ENCODE data around the gene ITPR2.

The ITPR2 gene

GRCh38 chr12:26373606-26374495, 459.1 kb downstream of the ITPR2 start:
- H3K27ac ChIP-seq (ENCODE audit: low read depth, low read length): no peak overlapping the region
- no peaks in the 10 kb centered on the region for H3K9me3 ChIP-seq (ENCODE audit: control insufficient read depth, insufficient read depth, low read length)
- no peaks in the 10 kb centered on the region for H3K27me3 ChIP-seq (ENCODE audit: control insufficient read depth, insufficient read depth, low read length)
- H3K4me3 ChIP-seq (ENCODE audit: low read depth, low read length): no peak overlapping the region
- H3K4me1 ChIP-seq (ENCODE audit: control insufficient read depth, insufficient read depth, low read length): no peaks in the 10 kb centered on the region
- no peaks in the 10 kb centered on the region for H3K36me3 ChIP-seq (ENCODE audit: control insufficient read depth, insufficient read depth, low read length)
- no peak overlapping the region for H3K9ac ChIP-seq (ENCODE audit: low read depth, low read length)

DNA sequence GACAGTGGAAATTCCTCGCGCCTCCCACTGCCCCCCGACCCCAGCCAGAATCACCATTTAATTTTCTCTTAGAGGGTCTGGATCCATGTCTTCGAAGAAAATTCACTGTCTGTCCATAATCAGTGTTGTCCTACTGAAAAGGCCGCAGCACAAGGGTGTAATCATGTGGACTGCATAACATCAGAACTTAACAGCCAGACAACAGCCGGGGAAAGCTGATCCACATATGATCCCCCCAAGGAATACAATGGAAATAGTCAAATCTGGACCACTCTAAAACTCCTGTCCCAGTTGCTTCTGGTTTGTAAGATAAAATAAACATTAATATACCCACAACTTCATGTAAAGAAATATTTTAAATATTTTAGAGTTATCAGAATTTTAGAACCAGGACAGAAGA, 460.1 kb downstream of the ITPR2 start:
- no peaks in the 10 kb centered on the region for H3K27me3 ChIP-seq (ENCODE audit: control insufficient read depth, insufficient read depth, low read length)
- H3K4me3 ChIP-seq (ENCODE audit: low read depth, low read length): no peak overlapping the region
- no peak overlapping the region for H3K27ac ChIP-seq (ENCODE audit: low read depth, low read length)
- H3K4me1 ChIP-seq (ENCODE audit: control insufficient read depth, insufficient read depth, low read length): no peaks in the 10 kb centered on the region
- H3K9me3 ChIP-seq (ENCODE audit: control insufficient read depth, insufficient read depth, low read length): no peaks in the 10 kb centered on the region
- H3K9ac ChIP-seq (ENCODE audit: low read depth, low read length): no peak overlapping the region
- no peaks in the 10 kb centered on the region for H3K36me3 ChIP-seq (ENCODE audit: control insufficient read depth, insufficient read depth, low read length)

- Histone ChIP-seq H3K4me3 (ENCODE audit: low read depth, low read length) (no peak overlapping the region), H3K9ac (ENCODE audit: low read depth, low read length) (no peak overlapping the region), H3K27ac (ENCODE audit: low read depth, low read length) (no peak overlapping the region)
Measured at GRCh38 chr12:26370098-26370497, 462.9 kb downstream of the ITPR2 start.

GRCh38 chr12:26369588-26369987, 463.4 kb downstream of the ITPR2 start:
- H3K9me3 ChIP-seq (ENCODE audit: control insufficient read depth, insufficient read depth, low read length): no peaks in the 10 kb centered on the region
- H3K36me3 ChIP-seq (ENCODE audit: control insufficient read depth, insufficient read depth, low read length): no peaks in the 10 kb centered on the region
- H3K4me1 ChIP-seq (ENCODE audit: control insufficient read depth, insufficient read depth, low read length): no peaks in the 10 kb centered on the region
- H3K27me3 ChIP-seq (ENCODE audit: control insufficient read depth, insufficient read depth, low read length): no peaks in the 10 kb centered on the region
- no peak overlapping the region for H3K4me3 ChIP-seq (ENCODE audit: low read depth, low read length)
- H3K27ac ChIP-seq (ENCODE audit: low read depth, low read length): no peak overlapping the region
- no peak overlapping the region for H3K9ac ChIP-seq (ENCODE audit: low read depth, low read length)

More at GRCh38 chr12:26370098-26370497, 462.9 kb downstream of the ITPR2 start:
- Histone ChIP-seq H3K9me3 (ENCODE audit: control insufficient read depth, insufficient read depth, low read length) (no peaks in the 10 kb centered on the region), H3K4me1 (ENCODE audit: control insufficient read depth, insufficient read depth, low read length) (no peaks in the 10 kb centered on the region), H3K27me3 (ENCODE audit: control insufficient read depth, insufficient read depth, low read length) (no peaks in the 10 kb centered on the region), H3K36me3 (ENCODE audit: control insufficient read depth, insufficient read depth, low read length) (no peaks in the 10 kb centered on the region)

DNA sequence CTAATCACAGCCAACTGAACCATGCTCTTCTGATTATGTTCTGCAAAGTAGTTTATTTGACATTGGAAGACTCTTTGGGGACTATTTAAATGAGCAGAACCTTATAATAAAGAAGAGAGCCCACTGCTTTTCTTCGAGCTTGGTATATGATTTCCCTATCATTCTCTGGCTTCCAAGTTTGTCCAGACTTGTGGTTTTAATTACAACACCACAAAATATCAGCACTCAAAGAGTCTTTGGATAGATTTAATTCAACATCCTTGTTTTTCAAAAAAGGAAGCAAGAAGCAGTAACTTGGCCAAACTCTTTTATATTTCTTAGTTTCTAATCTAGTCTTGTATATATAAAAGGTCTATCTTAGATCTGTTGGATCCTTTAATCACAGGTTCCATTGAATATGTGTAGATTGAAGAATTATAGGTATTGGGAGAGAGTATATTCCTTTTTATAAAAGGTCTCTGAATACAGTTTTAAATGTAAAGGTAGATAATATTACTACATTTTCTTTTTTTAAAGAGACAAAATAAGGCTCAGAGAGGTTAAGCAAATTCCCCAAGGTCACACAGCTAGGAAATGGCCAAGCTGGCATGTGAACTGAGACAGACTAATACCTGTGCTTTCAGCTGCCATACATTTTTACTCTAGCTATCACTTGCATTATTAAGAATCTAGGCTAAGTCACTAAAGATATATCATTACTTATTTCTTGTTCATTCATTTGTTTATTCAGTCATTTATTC, 464.8 kb downstream of the ITPR2 start:
- no peak overlapping the region for H3K9ac ChIP-seq (ENCODE audit: low read depth, low read length)
- no peaks in the 10 kb centered on the region for H3K36me3 ChIP-seq (ENCODE audit: control insufficient read depth, insufficient read depth, low read length)
- H3K4me1 ChIP-seq (ENCODE audit: control insufficient read depth, insufficient read depth, low read length): no peaks in the 10 kb centered on the region
- H3K9me3 ChIP-seq (ENCODE audit: control insufficient read depth, insufficient read depth, low read length): no peaks in the 10 kb centered on the region
- no peak overlapping the region for H3K4me3 ChIP-seq (ENCODE audit: low read depth, low read length)
- no peaks in the 10 kb centered on the region for H3K27me3 ChIP-seq (ENCODE audit: control insufficient read depth, insufficient read depth, low read length)
- H3K27ac ChIP-seq (ENCODE audit: low read depth, low read length): no peak overlapping the region

GRCh38 chr12:26361964-26362363, 471.0 kb downstream of the ITPR2 start:
- H3K27me3 ChIP-seq (ENCODE audit: control insufficient read depth, insufficient read depth, low read length): no peaks in the 10 kb centered on the region
- no peak overlapping the region for H3K9ac ChIP-seq (ENCODE audit: low read depth, low read length)
- H3K4me3 ChIP-seq (ENCODE audit: low read depth, low read length): no peak overlapping the region
- no peaks in the 10 kb centered on the region for H3K36me3 ChIP-seq (ENCODE audit: control insufficient read depth, insufficient read depth, low read length)
- H3K27ac ChIP-seq (ENCODE audit: low read depth, low read length): no peak overlapping the region
- H3K9me3 ChIP-seq (ENCODE audit: control insufficient read depth, insufficient read depth, low read length): no peaks in the 10 kb centered on the region
- H3K4me1 ChIP-seq (ENCODE audit: control insufficient read depth, insufficient read depth, low read length): no peaks in the 10 kb centered on the region

DNA sequence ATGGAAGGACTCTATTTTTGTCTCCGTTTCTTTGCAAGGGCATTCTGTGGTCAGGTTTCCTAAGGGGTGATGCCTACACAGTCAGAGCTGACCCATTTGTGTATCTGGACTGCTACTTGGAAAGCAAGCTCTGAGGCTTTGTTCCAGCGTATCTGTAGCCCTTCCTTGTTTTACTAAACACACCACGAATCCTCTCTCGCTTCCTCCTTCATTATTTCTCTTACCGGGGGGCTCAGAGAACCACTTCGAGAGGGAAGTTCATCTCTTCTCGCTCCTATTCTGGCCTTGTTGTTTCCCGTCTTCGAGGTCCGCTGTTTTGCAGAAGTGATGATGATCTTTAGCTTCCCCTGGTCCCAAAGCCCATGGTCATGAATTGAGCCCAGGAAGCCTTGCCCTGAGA, 472.9 kb downstream of the ITPR2 start:
- no peaks in the 10 kb centered on the region for H3K36me3 ChIP-seq (ENCODE audit: control insufficient read depth, insufficient read depth, low read length)
- no peaks in the 10 kb centered on the region for H3K9me3 ChIP-seq (ENCODE audit: control insufficient read depth, insufficient read depth, low read length)
- no peak overlapping the region for H3K9ac ChIP-seq (ENCODE audit: low read depth, low read length)
- H3K4me1 ChIP-seq (ENCODE audit: control insufficient read depth, insufficient read depth, low read length): no peaks in the 10 kb centered on the region
- H3K27me3 ChIP-seq (ENCODE audit: control insufficient read depth, insufficient read depth, low read length): no peaks in the 10 kb centered on the region
- H3K4me3 ChIP-seq (ENCODE audit: low read depth, low read length): no peak overlapping the region
- H3K27ac ChIP-seq (ENCODE audit: low read depth, low read length): no peak overlapping the region

DNA sequence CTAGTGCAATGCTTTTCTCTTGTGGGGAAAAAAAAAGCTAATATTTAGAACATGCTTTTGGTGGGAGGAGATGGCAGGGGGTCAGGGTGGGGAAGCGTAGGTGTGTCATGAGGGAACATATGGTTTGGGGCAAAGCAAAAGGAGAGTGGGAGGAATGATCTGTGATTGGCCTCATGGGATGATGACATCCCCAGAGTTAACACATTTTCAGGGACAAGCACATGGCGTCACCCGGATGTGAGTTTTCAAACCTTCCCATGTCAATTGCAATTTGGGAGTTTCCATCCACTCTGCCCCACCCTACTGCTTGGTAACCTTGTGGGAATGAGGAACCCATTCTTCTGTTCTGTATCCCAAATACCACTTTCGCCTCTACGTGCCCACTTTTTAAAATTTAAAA, 473.4 kb downstream of the ITPR2 start:
- Histone ChIP-seq H3K27me3 (ENCODE audit: control insufficient read depth, insufficient read depth, low read length) (no peaks in the 10 kb centered on the region), H3K9ac (ENCODE audit: low read depth, low read length) (no peak overlapping the region)

GRCh38 chr12:26358651-26359050, 474.3 kb downstream of the ITPR2 start:
- H3K36me3 ChIP-seq (ENCODE audit: control insufficient read depth, insufficient read depth, low read length): no peaks in the 10 kb centered on the region
- H3K9me3 ChIP-seq (ENCODE audit: control insufficient read depth, insufficient read depth, low read length): no peaks in the 10 kb centered on the region

More for the DNA sequence above, 473.4 kb downstream of the ITPR2 start:
- Histone ChIP-seq H3K4me3 (ENCODE audit: low read depth, low read length) (no peak overlapping the region), H3K9me3 (ENCODE audit: control insufficient read depth, insufficient read depth, low read length) (no peaks in the 10 kb centered on the region), H3K36me3 (ENCODE audit: control insufficient read depth, insufficient read depth, low read length) (no peaks in the 10 kb centered on the region), H3K27ac (ENCODE audit: low read depth, low read length) (no peak overlapping the region), H3K4me1 (ENCODE audit: control insufficient read depth, insufficient read depth, low read length) (no peaks in the 10 kb centered on the region)

DNA sequence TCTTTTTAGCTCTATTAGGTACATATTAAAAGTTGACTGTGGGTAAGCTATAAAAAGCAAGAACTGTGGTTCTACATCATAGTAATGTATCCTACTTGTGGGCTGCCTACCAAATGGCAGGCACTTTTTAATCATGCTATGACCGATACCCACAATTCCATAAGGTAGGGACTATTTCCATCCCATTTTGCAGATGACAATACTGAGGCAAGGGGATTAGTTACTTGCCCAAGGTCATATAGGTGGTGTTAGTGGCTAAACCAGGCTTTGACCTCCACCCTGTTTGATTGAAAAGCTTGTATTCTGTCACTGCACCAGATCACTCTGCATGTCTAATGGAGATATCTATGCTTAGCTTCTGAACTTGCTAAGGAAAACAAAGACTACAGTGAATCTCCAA, 485.7 kb downstream of the ITPR2 start:
- Histone ChIP-seq H3K27ac (ENCODE audit: low read depth, low read length) (no peak overlapping the region), H3K4me1 (ENCODE audit: control insufficient read depth, insufficient read depth, low read length) (no peaks in the 10 kb centered on the region), H3K9ac (ENCODE audit: low read depth, low read length) (no peak overlapping the region), H3K27me3 (ENCODE audit: control insufficient read depth, insufficient read depth, low read length) (no peaks in the 10 kb centered on the region), H3K36me3 (ENCODE audit: control insufficient read depth, insufficient read depth, low read length) (no peaks in the 10 kb centered on the region), H3K4me3 (ENCODE audit: low read depth, low read length) (no peak overlapping the region), H3K9me3 (ENCODE audit: control insufficient read depth, insufficient read depth, low read length) (no peaks in the 10 kb centered on the region)

More at GRCh38 chr12:26358651-26359050, 474.3 kb downstream of the ITPR2 start:
- H3K4me1 ChIP-seq (ENCODE audit: control insufficient read depth, insufficient read depth, low read length): no peaks in the 10 kb centered on the region
- no peaks in the 10 kb centered on the region for H3K27me3 ChIP-seq (ENCODE audit: control insufficient read depth, insufficient read depth, low read length)
- no peak overlapping the region for H3K4me3 ChIP-seq (ENCODE audit: low read depth, low read length)
- no peak overlapping the region for H3K27ac ChIP-seq (ENCODE audit: low read depth, low read length)
- H3K9ac ChIP-seq (ENCODE audit: low read depth, low read length): no peak overlapping the region

- Histone ChIP-seq H3K9me3 (ENCODE audit: control insufficient read depth, insufficient read depth, low read length) (no peaks in the 10 kb centered on the region), H3K36me3 (ENCODE audit: control insufficient read depth, insufficient read depth, low read length) (no peaks in the 10 kb centered on the region), H3K27me3 (ENCODE audit: control insufficient read depth, insufficient read depth, low read length) (no peaks in the 10 kb centered on the region), H3K9ac (ENCODE audit: low read depth, low read length) (no peak overlapping the region), H3K27ac (ENCODE audit: low read depth, low read length) (no peak overlapping the region), H3K4me1 (ENCODE audit: control insufficient read depth, insufficient read depth, low read length) (peaks cover 5% of the 10 kb centered on the region), H3K4me3 (ENCODE audit: low read depth, low read length) (no peak overlapping the region)
Measured at GRCh38 chr12:26346736-26347135, 486.3 kb downstream of the ITPR2 start.

Data from HUES48 (cell line).